ENCODE data around the gene ACAD8. TPM values are rescaled to one million over a fixed set of nuclear protein-coding genes. Genes with fewer than 3 reads are reported as not detected.

The ACAD8 gene
- total and polyA plus RNA-seq, 2 of the 8 experiments (the other 6 are each of a cell fraction or from before 2014, with no cell fraction given): 45.8 to 52.7 TPM

DNA sequence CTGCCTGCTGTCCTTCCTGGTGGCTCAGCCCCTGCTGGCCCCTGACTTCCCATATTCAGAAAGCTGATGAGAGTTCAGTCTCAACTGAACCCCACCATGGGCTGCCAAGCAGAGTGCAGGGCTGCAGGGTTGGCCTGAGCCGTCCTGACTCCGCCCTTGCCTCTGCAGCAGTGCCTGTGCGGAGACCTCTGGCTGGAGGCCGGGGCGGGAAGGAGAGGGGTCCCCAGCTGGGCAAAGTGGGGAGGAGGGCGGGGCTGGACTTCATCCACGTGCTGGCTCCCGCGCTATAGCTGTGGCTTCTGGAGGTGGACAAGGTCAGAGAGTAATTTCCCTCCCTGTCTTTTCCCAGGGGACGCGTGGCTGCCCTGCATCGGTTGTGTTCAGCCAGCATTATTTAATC, 36.4 kb downstream of the ACAD8 start (continued):
- TF ChIP-seq, protein P1, sequence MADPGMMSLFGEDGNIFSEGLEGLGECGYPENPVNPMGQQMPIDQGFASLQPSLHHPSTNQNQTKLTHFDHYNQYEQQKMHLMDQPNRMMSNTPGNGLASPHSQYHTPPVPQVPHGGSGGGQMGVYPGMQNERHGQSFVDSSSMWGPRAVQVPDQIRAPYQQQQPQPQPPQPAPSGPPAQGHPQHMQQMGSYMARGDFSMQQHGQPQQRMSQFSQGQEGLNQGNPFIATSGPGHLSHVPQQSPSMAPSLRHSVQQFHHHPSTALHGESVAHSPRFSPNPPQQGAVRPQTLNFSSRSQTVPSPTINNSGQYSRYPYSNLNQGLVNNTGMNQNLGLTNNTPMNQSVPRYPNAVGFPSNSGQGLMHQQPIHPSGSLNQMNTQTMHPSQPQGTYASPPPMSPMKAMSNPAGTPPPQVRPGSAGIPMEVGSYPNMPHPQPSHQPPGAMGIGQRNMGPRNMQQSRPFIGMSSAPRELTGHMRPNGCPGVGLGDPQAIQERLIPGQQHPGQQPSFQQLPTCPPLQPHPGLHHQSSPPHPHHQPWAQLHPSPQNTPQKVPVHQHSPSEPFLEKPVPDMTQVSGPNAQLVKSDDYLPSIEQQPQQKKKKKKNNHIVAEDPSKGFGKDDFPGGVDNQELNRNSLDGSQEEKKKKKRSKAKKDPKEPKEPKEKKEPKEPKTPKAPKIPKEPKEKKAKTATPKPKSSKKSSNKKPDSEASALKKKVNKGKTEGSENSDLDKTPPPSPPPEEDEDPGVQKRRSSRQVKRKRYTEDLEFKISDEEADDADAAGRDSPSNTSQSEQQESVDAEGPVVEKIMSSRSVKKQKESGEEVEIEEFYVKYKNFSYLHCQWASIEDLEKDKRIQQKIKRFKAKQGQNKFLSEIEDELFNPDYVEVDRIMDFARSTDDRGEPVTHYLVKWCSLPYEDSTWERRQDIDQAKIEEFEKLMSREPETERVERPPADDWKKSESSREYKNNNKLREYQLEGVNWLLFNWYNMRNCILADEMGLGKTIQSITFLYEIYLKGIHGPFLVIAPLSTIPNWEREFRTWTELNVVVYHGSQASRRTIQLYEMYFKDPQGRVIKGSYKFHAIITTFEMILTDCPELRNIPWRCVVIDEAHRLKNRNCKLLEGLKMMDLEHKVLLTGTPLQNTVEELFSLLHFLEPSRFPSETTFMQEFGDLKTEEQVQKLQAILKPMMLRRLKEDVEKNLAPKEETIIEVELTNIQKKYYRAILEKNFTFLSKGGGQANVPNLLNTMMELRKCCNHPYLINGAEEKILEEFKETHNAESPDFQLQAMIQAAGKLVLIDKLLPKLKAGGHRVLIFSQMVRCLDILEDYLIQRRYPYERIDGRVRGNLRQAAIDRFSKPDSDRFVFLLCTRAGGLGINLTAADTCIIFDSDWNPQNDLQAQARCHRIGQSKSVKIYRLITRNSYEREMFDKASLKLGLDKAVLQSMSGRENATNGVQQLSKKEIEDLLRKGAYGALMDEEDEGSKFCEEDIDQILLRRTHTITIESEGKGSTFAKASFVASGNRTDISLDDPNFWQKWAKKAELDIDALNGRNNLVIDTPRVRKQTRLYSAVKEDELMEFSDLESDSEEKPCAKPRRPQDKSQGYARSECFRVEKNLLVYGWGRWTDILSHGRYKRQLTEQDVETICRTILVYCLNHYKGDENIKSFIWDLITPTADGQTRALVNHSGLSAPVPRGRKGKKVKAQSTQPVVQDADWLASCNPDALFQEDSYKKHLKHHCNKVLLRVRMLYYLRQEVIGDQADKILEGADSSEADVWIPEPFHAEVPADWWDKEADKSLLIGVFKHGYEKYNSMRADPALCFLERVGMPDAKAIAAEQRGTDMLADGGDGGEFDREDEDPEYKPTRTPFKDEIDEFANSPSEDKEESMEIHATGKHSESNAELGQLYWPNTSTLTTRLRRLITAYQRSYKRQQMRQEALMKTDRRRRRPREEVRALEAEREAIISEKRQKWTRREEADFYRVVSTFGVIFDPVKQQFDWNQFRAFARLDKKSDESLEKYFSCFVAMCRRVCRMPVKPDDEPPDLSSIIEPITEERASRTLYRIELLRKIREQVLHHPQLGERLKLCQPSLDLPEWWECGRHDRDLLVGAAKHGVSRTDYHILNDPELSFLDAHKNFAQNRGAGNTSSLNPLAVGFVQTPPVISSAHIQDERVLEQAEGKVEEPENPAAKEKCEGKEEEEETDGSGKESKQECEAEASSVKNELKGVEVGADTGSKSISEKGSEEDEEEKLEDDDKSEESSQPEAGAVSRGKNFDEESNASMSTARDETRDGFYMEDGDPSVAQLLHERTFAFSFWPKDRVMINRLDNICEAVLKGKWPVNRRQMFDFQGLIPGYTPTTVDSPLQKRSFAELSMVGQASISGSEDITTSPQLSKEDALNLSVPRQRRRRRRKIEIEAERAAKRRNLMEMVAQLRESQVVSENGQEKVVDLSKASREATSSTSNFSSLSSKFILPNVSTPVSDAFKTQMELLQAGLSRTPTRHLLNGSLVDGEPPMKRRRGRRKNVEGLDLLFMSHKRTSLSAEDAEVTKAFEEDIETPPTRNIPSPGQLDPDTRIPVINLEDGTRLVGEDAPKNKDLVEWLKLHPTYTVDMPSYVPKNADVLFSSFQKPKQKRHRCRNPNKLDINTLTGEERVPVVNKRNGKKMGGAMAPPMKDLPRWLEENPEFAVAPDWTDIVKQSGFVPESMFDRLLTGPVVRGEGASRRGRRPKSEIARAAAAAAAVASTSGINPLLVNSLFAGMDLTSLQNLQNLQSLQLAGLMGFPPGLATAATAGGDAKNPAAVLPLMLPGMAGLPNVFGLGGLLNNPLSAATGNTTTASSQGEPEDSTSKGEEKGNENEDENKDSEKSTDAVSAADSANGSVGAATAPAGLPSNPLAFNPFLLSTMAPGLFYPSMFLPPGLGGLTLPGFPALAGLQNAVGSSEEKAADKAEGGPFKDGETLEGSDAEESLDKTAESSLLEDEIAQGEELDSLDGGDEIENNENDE (IDR thresholded peaks at IDR 0.05; ENCODE audit: insufficient replicate concordance, low read length): no peak
- TF ChIP-seq JUND (IDR thresholded peaks at IDR 0.05; ENCODE audit: low read length): no peak
- no peak for TF ChIP-seq USF2 (IDR thresholded peaks at IDR 0.05; ENCODE audit: low read length)
- no peak for TF ChIP-seq CBX8 (IDR thresholded peaks at IDR 0.05; ENCODE audit: borderline replicate concordance, low read depth, low read length)
- TF ChIP-seq RNF2 (IDR thresholded peaks at IDR 0.05; ENCODE audit: borderline replicate concordance, low read depth, low read length, missing control alignments, poor library complexity, severe bottlenecking): no peak
- no peak for TF ChIP-seq SIN3A (conservative IDR thresholded peaks at IDR 0.05 in 1 of 2, IDR thresholded peaks at IDR 0.05 in 1 of 2; ENCODE audit: low read depth in 1 of 2, low read length in 2 of 2)
- no peak for TF ChIP-seq MAX (IDR thresholded peaks at IDR 0.05)
- no peak for TF ChIP-seq POU5F1 (IDR thresholded peaks at IDR 0.05; ENCODE audit: low read depth, low read length)

All from H1 (cell line).